Hypothalamus (tissue), 51 donors: Measurements from ENCODE around the gene RRP9.
"Not testable (repeated sequence)": the region's sequence is repeated elsewhere in the genome, so short reads cannot be mapped to it uniquely, and the experiment has no call there.

Source experiments
- DNase-seq, 51 donors: peaks; one replicate each; lab custom pipeline; 2025; lab: John Stamatoyannopoulos, UW

Gene RRP9

GRCh38 chr3:51941798-51942602 is at the start of gene RRP9, which contains the start of gene PARP3:
RRP9 (minus strand) TSS chr3:51941904; CDS start chr3:51941867, 37 bp downstream.
PARP3 (plus strand) TSS chr3:51942363; CDS start chr3:51943356, 993 bp downstream.
- DNase-seq, result peak; percentile 68 to 100 (median 99)

GRCh38 chr3:51990501-51990971 is 48.8 kb upstream of the RRP9 start:
- DNase-seq, result not testable (repeated sequence)

GRCh38 chr3:51988286-51989146 is 46.8 kb upstream of the RRP9 start:
- no peak for DNase-seq

GRCh38 chr3:51987568-51987967 is 45.9 kb upstream of the RRP9 start:
- DNase-seq, result no peak

GRCh38 chr3:51986010-51986947 is 44.6 kb upstream of the RRP9 start:
- no peak for DNase-seq

- no peak for DNase-seq
Observed at GRCh38 chr3:51985063-51985462, 43.4 kb upstream of the RRP9 start.

GRCh38 chr3:51984269-51984647 is 42.6 kb upstream of the RRP9 start:
- no peak for DNase-seq

GRCh38 chr3:51983578-51984268 is 42.0 kb upstream of the RRP9 start:
- DNase-seq, result no peak

- peak in 45 of 51 donors; percentile 44 to 85 (median 70) for DNase-seq
Observed at GRCh38 chr3:51982838-51983577, 41.3 kb upstream of the RRP9 start, which contains the start of gene ACY1. ACY1 (plus strand) TSS chr3:51983535; CDS start chr3:51984065, 530 bp downstream.

GRCh38 chr3:51982352-51982837 is 40.7 kb upstream of the RRP9 start:
- peak in 1 of 51 donors; percentile 76 for DNase-seq

GRCh38 chr3:51980253-51980652 is 38.5 kb upstream of the RRP9 start:
- no peak for DNase-seq

- no peak for DNase-seq
Observed at GRCh38 chr3:51978143-51978502, 36.4 kb upstream of the RRP9 start.

- no peak for DNase-seq
Observed at GRCh38 chr3:51977446-51978142, 35.9 kb upstream of the RRP9 start.

GRCh38 chr3:51975852-51976549 is 34.3 kb upstream of the RRP9 start:
- DNase-seq, result peak in 48 of 51 donors; percentile 26 to 89 (median 76)

- DNase-seq, result peak in 43 of 51 donors; percentile 27 to 89 (median 59)
Observed at GRCh38 chr3:51974963-51975851, 33.5 kb upstream of the RRP9 start, which contains the start of gene ABHD14A. ABHD14A (plus strand) TSS chr3:51975064; CDS start chr3:51975136, 72 bp downstream.
